Liver (tissue), 9 donors: ENCODE data around the gene NELL1. TPM values are rescaled to one million over a fixed set of nuclear protein-coding genes. Genes with fewer than 3 reads are reported as not detected.

Source experiments
- DNase-seq: peaks from one replicate; pipeline ENCODE4 v3.0.0-alpha.2; 2017; ENCODE audit warnings: low spot score
- H3K27ac ChIP-seq, 2 donors: one replicate each; pipeline ENCODE4 v1.7.0; 2013; ENCODE audit warnings: inconsistent platforms in 2 of 2, low read length in 2 of 2, control low read depth in 1 of 2, low read depth in 1 of 2, mild to moderate bottlenecking in 1 of 2
- H3K27me3 ChIP-seq, 4 donors: one replicate each; pipeline versions ENCODE4 v1.6.1 to v1.7.0; 2013; ENCODE audit warnings: low read length in 3 of 4, inconsistent platforms in 1 of 4, mild to moderate bottlenecking in 1 of 4, moderate library complexity in 1 of 4; ENCODE audit not compliant: control insufficient read depth in 4 of 4, insufficient read depth in 4 of 4
- H3K36me3 ChIP-seq, 4 donors: one replicate each; pipeline versions ENCODE4 v1.6.1 to v1.7.0; 2013; ENCODE audit warnings: low read length in 3 of 4, mild to moderate bottlenecking in 3 of 4, low read depth in 1 of 4, moderate library complexity in 1 of 4; ENCODE audit not compliant: control insufficient read depth in 4 of 4, insufficient read depth in 3 of 4
- H3K4me1 ChIP-seq, 4 donors: one replicate each; pipeline versions ENCODE4 v1.6.1 to v1.7.0; 2013; ENCODE audit warnings: low read length in 3 of 4, mild to moderate bottlenecking in 3 of 4, moderate library complexity in 1 of 4; ENCODE audit not compliant: control insufficient read depth in 4 of 4, insufficient read depth in 4 of 4
- H3K4me3 ChIP-seq, 3 donors: one replicate each; pipeline versions ENCODE4 v1.6.1 to v1.7.0; 2013; ENCODE audit warnings: low read length in 3 of 3, control low read depth in 1 of 3, low read depth in 1 of 3, mild to moderate bottlenecking in 1 of 3
- H3K9ac ChIP-seq, 2 donors: one replicate each; pipeline ENCODE4 v1.7.0; 2013; ENCODE audit warnings: low read length in 2 of 2, mild to moderate bottlenecking in 2 of 2, moderate library complexity in 2 of 2, control low read depth in 1 of 2, low read depth in 1 of 2
- H3K9me3 ChIP-seq, 4 donors: one replicate each; pipeline versions ENCODE4 v1.6.1 to v1.7.0; 2013; ENCODE audit warnings: low read length in 3 of 4; ENCODE audit not compliant: control insufficient read depth in 4 of 4
- NR2F2 ChIP-seq: IDR thresholded peaks from 2 replicates; pipeline ENCODE4 v1.6.1; 2016; ENCODE audit warnings: antibody characterized with exemption
- RAD21 ChIP-seq, 2 donors: IDR thresholded peaks; 2 replicates each; pipeline ENCODE4 v1.6.1; 2016; ENCODE audit warnings: antibody characterized with exemption in 2 of 2, mild to moderate bottlenecking in 2 of 2
- RXRA ChIP-seq, 2 donors: IDR thresholded peaks; 2 replicates each; pipeline ENCODE4 v1.6.1; 2017 to 2018; ENCODE audit warnings: antibody characterized with exemption in 2 of 2, mild to moderate bottlenecking in 1 of 2
- YY1 ChIP-seq: IDR thresholded peaks from 2 replicates; pipeline ENCODE4 v1.6.1; 2016; ENCODE audit warnings: antibody characterized with exemption, mild to moderate bottlenecking
- WGBS: extraction: QIAGEN DNeasy Blood & Tissue Kit; methylation state at CpG from one replicate; pipeline ENCODE4 v1.1.7; 2013; 5-methylcytosine and 5-hydroxymethylcytosine counted together
- polyA plus RNA-seq, 2 donors: library from polyadenylated mRNA; stranded (reverse) in 1 of 2; unstranded in 1 of 2; fragments of 200-250 nt in 1 of 2; fragments of >200 nt in 1 of 2; fragmentation: Nextera tagmentation in 1 of 2; extraction: Ambion mirVana in 1 of 2; gene quantifications; one replicate each; pipeline versions ENCODE4 v1.2.1 to v1.2.3, GENCODE V29; 2013 to 2015
- total RNA-seq, 2 donors: library from RNA; depleted of rRNA; stranded (reverse); fragments of >200 nt; gene quantifications; one replicate each; pipeline ENCODE4 v1.2.3, GENCODE V29; 2014
- TF ChIP-seq, protein P1 (sequence below): fragments of 150-350 bp; IDR thresholded peaks from 2 replicates; pipeline ENCODE4 v1.5.1; 2017; ENCODE audit warnings: improper control_type of control experiment, low read depth, low read length; ENCODE audit not compliant: missing input control
- TF ChIP-seq, protein P2 (sequence below): IDR thresholded peaks from 2 replicates; pipeline ENCODE4 v1.6.1; 2016; ENCODE audit warnings: antibody characterized with exemption
- TF ChIP-seq, protein P3 (sequence below): IDR thresholded peaks from 2 replicates; pipeline ENCODE4 v1.6.1; 2016; ENCODE audit warnings: antibody characterized with exemption
- donor health status: healthy.
- donor health status: healthy.
- donor health status: healthy.
- donor health status: healthy.
- donor health status: healthy.

NELL1 gene
- total and polyA plus RNA-seq, 4 donors: not detected

GRCh38 chr11:20671856-20672546 is 2.6 kb downstream of the NELL1 start:
- Histone ChIP-seq H3K4me3 (no peak overlapping the region), H3K27me3 (peaks cover 6 to 17% (median 9%) of the 10 kb centered on the region in 4 donors), H3K9ac (no peak overlapping the region), H3K4me1 (peaks cover 8 to 16% (median 12%) of the 10 kb centered on the region in 4 donors), H3K9me3 (no peaks in the 10 kb centered on the region), H3K36me3 (no peaks in the 10 kb centered on the region), H3K27ac (no peak overlapping the region)
- 21% methylated on average over 6 of the region's 6 CpGs for WGBS
- no peak for DNase-seq
- no peak for TF ChIP-seq NR2F2
- TF ChIP-seq, protein P1, sequence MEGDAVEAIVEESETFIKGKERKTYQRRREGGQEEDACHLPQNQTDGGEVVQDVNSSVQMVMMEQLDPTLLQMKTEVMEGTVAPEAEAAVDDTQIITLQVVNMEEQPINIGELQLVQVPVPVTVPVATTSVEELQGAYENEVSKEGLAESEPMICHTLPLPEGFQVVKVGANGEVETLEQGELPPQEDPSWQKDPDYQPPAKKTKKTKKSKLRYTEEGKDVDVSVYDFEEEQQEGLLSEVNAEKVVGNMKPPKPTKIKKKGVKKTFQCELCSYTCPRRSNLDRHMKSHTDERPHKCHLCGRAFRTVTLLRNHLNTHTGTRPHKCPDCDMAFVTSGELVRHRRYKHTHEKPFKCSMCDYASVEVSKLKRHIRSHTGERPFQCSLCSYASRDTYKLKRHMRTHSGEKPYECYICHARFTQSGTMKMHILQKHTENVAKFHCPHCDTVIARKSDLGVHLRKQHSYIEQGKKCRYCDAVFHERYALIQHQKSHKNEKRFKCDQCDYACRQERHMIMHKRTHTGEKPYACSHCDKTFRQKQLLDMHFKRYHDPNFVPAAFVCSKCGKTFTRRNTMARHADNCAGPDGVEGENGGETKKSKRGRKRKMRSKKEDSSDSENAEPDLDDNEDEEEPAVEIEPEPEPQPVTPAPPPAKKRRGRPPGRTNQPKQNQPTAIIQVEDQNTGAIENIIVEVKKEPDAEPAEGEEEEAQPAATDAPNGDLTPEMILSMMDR: peak; percentile 7

- DNase-seq: no peak
- 16% methylated on average over 2 of the region's 2 CpGs for WGBS
- peaks cover 6 to 14% (median 9%) of the 10 kb centered on the region in 4 donors for H3K27me3 ChIP-seq
These were observed 3.2 kb downstream of the NELL1 start for GRCh38 chr11:20672575-20672974.

DNA sequence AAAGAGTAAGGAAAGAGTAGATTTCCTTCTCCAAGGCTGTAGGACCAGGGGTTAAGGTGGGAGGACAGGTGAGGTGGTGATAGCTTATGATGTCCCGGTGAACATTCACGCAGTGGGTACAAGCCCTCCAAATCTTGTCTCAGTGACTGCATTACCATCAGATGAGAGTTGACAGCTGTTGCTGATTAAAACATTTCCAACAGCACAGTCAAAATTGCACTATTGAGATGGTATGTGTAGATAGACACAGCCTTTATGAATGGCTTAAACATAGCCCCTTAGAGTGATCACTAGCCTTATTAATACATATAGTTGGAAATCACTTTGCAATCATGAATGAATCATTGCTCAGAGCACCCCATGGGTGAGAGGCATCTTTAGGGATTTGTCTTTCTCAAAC is 7.3 kb downstream of the NELL1 start:
- no peak overlapping the region for H3K9ac ChIP-seq
- no peak for DNase-seq
- H3K9me3 ChIP-seq: no peaks in the 10 kb centered on the region
- 92% methylated on average over 2 of the region's 2 CpGs for WGBS
- H3K36me3 ChIP-seq: no peaks in the 10 kb centered on the region
- H3K27ac ChIP-seq: no peak overlapping the region
- H3K4me3 ChIP-seq: no peak overlapping the region
- TF ChIP-seq, protein P2, sequence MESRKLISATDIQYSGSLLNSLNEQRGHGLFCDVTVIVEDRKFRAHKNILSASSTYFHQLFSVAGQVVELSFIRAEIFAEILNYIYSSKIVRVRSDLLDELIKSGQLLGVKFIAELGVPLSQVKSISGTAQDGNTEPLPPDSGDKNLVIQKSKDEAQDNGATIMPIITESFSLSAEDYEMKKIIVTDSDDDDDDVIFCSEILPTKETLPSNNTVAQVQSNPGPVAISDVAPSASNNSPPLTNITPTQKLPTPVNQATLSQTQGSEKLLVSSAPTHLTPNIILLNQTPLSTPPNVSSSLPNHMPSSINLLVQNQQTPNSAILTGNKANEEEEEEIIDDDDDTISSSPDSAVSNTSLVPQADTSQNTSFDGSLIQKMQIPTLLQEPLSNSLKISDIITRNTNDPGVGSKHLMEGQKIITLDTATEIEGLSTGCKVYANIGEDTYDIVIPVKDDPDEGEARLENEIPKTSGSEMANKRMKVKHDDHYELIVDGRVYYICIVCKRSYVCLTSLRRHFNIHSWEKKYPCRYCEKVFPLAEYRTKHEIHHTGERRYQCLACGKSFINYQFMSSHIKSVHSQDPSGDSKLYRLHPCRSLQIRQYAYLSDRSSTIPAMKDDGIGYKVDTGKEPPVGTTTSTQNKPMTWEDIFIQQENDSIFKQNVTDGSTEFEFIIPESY: no peak
- no peak for TF ChIP-seq NR2F2
- TF ChIP-seq, protein P3, sequence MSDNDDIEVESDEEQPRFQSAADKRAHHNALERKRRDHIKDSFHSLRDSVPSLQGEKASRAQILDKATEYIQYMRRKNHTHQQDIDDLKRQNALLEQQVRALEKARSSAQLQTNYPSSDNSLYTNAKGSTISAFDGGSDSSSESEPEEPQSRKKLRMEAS: no peak
- H3K27me3 ChIP-seq: peaks cover 0 to 7% (median 3%) of the 10 kb centered on the region in 4 donors
- no peaks in the 10 kb centered on the region for H3K4me1 ChIP-seq

More at GRCh38 chr11:20672575-20672974, 3.2 kb downstream of the NELL1 start:
- H3K9ac ChIP-seq: no peak overlapping the region
- H3K9me3 ChIP-seq: no peaks in the 10 kb centered on the region
- no peaks in the 10 kb centered on the region for H3K36me3 ChIP-seq
- no peak for TF ChIP-seq YY1
- no peak for TF ChIP-seq RXRA (IDR thresholded peaks at IDR 0.05)
- TF ChIP-seq RAD21 (IDR thresholded peaks at IDR 0.05): peak; percentile 26 to 50
- TF ChIP-seq, protein P1: peak; percentile 16
- H3K4me1 ChIP-seq: peaks cover 8 to 16% (median 12%) of the 10 kb centered on the region in 4 donors
- no peak overlapping the region for H3K27ac ChIP-seq
- no peak overlapping the region for H3K4me3 ChIP-seq
